Kasumi-1 (cell line): ENCODE data around the gene ZBTB8A.
A peak's percentile ranks its signal among the peaks of the same experiment; 100 is the strongest.
"Not testable (repeated sequence)": the region's sequence is repeated elsewhere in the genome, so short reads cannot be mapped to it uniquely, and the experiment has no call there.

ENCODE experiments used
- DNase-seq, 2 experiments: peaks; one replicate each; lab custom pipeline; 2025; lab: John Stamatoyannopoulos, UW

The ZBTB8A gene

GRCh38 chr1:32538887-32539583 is at the start of gene ZBTB8A:
TSS of gene ZBTB8A (plus strand) at chr1:32539427. CDS start at chr1:32592932, 53,505 bp downstream.
- peak; percentile 27 to 59 for DNase-seq

DNA sequence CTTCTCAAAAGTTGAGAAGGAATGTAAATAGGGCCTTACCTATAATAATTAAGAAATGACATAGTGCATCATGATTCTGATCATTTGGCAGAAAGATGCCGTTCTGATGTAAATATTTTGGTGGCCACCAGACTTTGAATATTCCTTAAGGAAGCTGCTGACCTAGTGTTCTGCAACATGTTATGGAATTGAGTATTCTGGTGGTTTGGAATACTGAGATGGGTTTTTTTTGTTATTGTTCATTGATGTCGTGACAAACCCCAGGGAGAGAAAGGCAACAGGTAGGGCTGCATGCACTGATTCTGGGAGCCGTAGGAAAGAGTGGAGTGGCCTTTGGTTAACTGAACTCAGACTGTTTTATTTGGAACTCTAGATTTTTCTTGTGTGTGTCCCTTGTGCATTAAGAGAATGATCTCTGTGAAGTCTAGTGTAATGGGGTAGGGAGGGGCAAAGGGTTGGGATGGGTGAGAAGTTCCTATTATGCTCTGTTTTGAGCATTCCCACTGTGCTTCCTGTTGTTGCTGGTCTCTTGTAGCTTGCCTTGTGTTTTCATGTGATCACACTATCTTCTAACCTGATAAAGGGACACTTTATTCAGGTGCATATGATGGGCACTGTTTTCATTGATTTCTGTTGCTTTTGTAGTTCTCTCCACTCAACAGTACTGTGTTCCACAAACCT is 49.3 kb upstream of the ZBTB8A start:
- DNase-seq: no peak

GRCh38 chr1:32491386-32491785 is 47.8 kb upstream of the ZBTB8A start:
- DNase-seq: no peak

DNA sequence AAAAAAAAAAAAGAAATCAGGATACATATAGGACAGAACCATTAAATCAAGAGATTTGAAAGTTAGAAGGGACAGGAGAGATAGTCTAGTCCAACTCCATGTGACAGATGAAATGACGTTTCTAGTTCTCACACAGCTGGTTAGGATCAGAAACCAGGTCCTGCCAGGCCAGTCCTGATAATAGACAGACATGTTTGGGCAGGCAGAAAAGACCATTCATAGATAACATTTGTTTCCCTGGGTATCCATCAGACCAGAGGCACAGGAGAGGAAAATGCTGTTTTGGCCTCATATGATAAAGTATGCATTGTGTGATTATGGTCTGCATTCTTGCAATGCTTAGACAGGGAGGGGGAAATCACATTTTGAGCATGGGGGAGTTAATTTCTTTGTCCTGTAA is 45.0 kb upstream of the ZBTB8A start:
- DNase-seq: no peak

DNA sequence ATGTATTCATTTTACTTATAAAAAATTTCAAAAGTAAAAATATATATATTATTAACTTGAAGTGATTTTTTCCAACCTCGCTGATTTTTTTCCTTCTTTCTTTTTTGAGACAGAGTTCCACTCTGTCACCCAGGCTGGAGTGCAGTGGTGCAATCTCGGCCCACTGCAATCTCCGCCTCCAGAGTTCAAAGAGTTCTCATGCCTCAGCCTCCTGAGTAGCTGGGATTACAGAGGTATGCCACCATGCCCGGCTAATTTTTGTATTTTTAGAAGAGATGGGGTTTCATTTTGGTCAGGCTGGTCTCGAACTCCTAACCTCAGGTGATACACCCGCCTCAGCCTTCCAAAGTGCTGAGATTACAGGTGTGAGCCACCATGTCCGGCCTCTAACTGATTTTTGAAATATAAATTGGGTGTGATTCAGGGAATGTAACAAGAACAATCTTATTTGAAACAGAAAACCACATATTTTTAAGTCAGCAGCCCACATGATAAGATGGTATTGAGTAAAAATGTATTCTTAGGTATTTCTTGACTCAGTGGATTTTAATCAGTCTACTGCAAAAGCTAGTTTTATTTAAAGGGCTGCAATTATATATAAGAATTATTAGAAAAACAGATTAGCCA is 44.4 kb upstream of the ZBTB8A start:
- no peak for DNase-seq

GRCh38 chr1:32496127-32496526 is 43.1 kb upstream of the ZBTB8A start:
- no peak for DNase-seq

DNA sequence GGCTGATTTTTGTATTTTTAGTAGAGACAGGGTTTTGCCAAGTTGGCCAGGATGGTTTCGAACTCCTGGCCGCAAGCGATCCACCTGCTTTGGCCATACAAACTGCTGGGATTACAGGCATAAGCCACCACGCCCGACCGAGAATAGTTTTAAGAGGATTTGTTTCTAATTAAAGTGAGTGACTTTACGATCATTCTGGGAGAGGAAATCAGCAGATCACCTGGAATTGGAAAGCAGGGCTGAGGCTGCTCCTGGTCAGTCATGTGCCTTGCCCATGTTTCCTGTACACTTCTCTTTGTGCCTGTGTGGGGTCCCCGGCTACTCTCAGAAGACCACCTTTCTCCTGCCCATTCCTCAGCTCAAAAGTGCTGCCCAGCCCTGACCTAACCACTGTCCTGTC is 40.5 kb upstream of the ZBTB8A start:
- DNase-seq: no peak

GRCh38 chr1:32500387-32501209 is 38.6 kb upstream of the ZBTB8A start:
- DNase-seq: peak; percentile 57

DNA sequence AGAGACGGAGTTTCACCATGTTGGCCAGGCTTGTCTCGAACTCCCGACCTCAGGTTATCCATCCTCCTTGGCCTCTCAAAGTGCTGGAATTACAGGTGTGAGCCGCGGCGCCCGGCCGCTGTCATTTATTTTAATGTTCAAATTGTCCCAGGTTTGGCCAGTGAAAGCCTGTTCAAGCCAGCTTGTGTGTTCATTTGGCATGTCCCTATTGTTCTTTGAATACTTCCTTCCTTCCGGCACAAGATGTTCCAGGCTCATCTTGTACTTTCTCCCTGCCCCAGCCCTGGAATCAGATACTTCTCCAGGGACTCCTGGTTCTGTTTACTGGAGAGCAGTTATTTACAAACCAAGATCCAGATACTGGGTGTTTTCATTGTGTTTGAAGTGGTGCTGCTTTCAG is 37.4 kb upstream of the ZBTB8A start:
- no peak for DNase-seq

GRCh38 chr1:32503153-32503552 is 36.1 kb upstream of the ZBTB8A start:
- no peak for DNase-seq

DNA sequence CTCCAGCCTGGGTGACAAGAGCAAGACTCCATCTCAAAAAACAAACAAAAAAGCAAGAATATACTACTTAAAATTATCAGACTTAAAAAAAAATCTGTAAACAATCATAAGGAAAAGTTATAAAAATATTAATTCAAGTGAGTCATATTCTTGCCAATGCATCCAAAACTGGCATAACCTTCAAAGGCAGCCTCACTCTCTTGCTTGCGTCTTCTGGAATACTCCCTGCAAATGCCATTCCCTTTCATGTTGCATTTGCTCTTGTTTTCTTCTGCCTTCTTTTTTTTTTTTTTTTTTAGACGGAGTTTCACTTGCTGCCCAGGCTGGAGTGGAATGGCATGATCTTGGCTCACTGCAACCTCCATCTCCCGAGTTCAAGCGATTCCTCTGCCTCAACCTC is 32.2 kb upstream of the ZBTB8A start:
- no peak for DNase-seq

DNA sequence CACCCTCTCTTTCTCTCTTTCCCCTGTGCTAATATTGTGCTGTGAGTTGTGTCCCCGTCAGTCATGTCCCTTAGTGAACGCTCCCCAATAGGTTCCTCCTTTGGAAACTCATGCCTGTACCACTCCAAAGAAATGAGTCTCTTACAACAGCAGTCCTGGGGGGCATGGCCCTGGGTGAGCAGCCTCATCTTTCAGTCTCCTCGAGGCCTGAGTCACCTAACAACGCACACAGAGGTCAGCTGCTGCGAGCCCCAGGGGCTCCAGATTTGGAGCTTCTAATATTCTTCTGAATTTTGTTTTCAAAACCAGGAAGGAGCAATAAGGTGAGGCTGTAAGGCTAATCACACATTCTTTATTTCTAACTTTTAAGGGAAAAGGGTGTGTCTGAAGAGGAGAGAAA is 30.5 kb upstream of the ZBTB8A start:
- DNase-seq: no peak

- DNase-seq: no peak
These were observed 29.3 kb upstream of the ZBTB8A start for GRCh38 chr1:32509939-32510338.

DNA sequence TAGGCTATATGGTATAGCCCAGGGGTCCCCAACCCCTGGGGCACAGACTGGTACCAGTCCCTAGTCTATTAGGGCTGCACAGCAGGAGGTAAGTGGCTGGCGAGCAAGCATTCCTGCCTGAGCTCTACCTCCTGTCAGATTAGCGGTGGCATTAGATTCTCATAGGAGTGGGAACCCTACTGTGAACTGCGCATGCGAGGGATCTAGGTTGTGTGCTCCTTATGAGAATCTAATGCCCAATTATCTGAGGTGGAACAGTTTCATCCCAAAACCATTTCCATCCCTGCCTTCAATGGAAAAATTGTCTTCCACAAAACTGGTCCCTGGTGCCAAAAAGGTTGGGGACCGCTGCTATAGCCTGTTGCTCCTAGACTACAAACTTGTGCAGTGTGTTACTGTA is 22.8 kb upstream of the ZBTB8A start:
- DNase-seq: no peak

GRCh38 chr1:32518976-32519375 is 20.3 kb upstream of the ZBTB8A start:
- no peak for DNase-seq

- peak in 1 of 2 experiments; percentile 6 for DNase-seq
These were observed 18.1 kb upstream of the ZBTB8A start for GRCh38 chr1:32521165-32521564.

DNA sequence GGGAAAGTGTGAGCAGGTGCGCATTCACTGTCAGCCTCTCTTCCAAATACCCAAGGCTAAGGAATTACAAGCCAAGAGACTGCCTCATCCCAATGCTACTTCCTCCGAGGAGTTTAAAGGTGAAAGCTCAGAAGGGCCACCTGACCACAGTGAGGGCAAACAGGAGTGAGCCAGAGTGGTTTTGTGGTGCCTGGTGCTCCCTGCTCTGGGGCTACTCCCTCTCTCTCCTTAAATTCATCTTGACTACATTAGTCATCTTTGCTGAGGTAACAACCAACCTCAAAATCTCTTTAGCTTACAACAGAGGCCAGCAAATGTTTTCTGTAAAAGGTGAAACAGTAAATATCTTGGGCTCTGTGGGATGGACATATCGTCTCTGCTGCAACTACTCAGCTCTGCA is 14.2 kb upstream of the ZBTB8A start:
- DNase-seq: no peak

GRCh38 chr1:32525661-32526444 is 13.4 kb upstream of the ZBTB8A start:
- DNase-seq: no peak

GRCh38 chr1:32528550-32528949 is 10.7 kb upstream of the ZBTB8A start:
- DNase-seq: not testable (repeated sequence)

DNA sequence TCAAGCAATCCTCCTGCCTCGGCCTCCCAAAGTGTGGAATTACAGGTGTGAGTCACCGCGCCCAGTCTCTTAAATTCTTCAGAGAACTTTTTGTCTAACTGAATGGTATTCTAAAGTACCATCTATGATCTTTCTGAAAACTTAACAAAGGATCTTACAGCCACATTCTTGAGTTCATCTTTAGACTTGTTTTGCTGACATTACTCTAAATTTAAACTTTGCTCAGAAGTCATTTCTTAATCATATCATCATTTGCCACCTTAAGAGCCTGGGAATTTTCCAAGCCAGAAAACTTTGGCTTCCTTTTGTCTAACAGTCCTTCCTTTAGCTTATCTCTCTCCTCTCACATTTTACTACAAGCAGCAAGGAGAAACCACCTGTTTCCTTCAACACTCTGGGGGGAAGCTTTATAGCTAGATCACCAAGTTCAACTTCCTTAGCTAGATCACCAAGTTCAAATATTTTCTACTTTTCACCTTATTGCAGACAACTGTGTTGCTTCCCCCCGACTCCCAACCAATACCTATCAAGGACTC is 5.4 kb upstream of the ZBTB8A start:
- DNase-seq: peak; percentile 86 to 88

- DNase-seq: peak; percentile 81 to 91
These were observed 3.1 kb upstream of the ZBTB8A start for GRCh38 chr1:32536117-32536516.
